ENCODE data around the gene PLPP3. TPM values are rescaled to one million over a fixed set of nuclear protein-coding genes. Genes with fewer than 3 reads are reported as not detected.

Gene PLPP3
- total and polyA plus RNA-seq, 9 of the 15 experiments (the other 6 are each of a cell fraction or from before 2014, with no cell fraction given) = 0.07 to 0.54 (median 0.20) TPM

- no peak for TF ChIP-seq SMARCB1 (IDR thresholded peaks at IDR 0.05; ENCODE audit: insufficient read length, low read depth)
- TF ChIP-seq ZNF696 (CRISPR knock-in tag; conservative IDR thresholded peaks at IDR 0.05) = no peak
- peak; percentile 39; the same call in 1 of the 2 replicates for TF ChIP-seq CBFA2T2 (conservative IDR thresholded peaks at IDR 0.05)
- TF ChIP-seq HMG20A (CRISPR knock-in tag; conservative IDR thresholded peaks at IDR 0.05) = no peak
- TF ChIP-seq BHLHE40 (IDR thresholded peaks at IDR 0.05; ENCODE audit: low read length) = peak; percentile 31; the same call in 1 of the 2 replicates
- TF ChIP-seq SUPT5H (IDR thresholded peaks at IDR 0.05) = 0 out of 2 replicates have a peak, but pooled peaks have one; percentile 44
- TF ChIP-seq TARDBP (IDR thresholded peaks at IDR 0.05) = no peak
- TF ChIP-seq ZBTB40 (IDR thresholded peaks at IDR 0.05) = no peak
- TF ChIP-seq ZBTB40 (CRISPR knock-in tag; IDR thresholded peaks at IDR 0.05) = no peak
- no peak for TF ChIP-seq ZNF707 (CRISPR knock-in tag; conservative IDR thresholded peaks at IDR 0.05)
- TF ChIP-seq POLR3G (IDR thresholded peaks at IDR 0.05; ENCODE audit: extremely low read depth, insufficient read length, insufficient replicate concordance) = no peak
- TF ChIP-seq ESRRA (IDR thresholded peaks at IDR 0.05; ENCODE audit: borderline replicate concordance, low read depth) = no peak
- no peak for TF ChIP-seq MLX (CRISPR knock-in tag; conservative IDR thresholded peaks at IDR 0.05)
- no peak for TF ChIP-seq RBFOX2 (IDR thresholded peaks at IDR 0.05; ENCODE audit: low read depth, low read length)
- no peak for TF ChIP-seq SRSF9 (IDR thresholded peaks at IDR 0.05; ENCODE audit: borderline replicate concordance, low read depth, low read length)
- no peak for TF ChIP-seq ZHX1 (conservative IDR thresholded peaks at IDR 0.05; ENCODE audit: low read length)
Measured at GRCh38 chr1:56516539-56517252, 62.7 kb downstream of the PLPP3 start (continued).
